GM19324 (cell line): Measurements from ENCODE around the gene LRRC8A.
"Not testable (repeated sequence)": the region's sequence is repeated elsewhere in the genome, so short reads cannot be mapped to it uniquely, and the experiment has no call there.

Experiments used
- ATAC-seq: cut with Tn5 transposase; IDR thresholded peaks from one replicate; pipeline ENCODE4 v1.9.1; 2021; ENCODE audit warnings: mild to moderate bottlenecking, moderate library complexity; ENCODE audit not compliant: unreplicated experiment, low FRiP score

The LRRC8A gene

GRCh38 chr9:128862401-128862851, 19.5 kb upstream of the LRRC8A start:
- ATAC-seq = no peak

- ATAC-seq = no peak
These were observed 18.3 kb upstream of the LRRC8A start for GRCh38 chr9:128863647-128864046.

GRCh38 chr9:128870128-128870940, 11.6 kb upstream of the LRRC8A start:
- ATAC-seq = no peak

GRCh38 chr9:128870941-128871265, 11.0 kb upstream of the LRRC8A start:
- ATAC-seq = not testable (repeated sequence)

GRCh38 chr9:128877852-128878251, 4.1 kb upstream of the LRRC8A start:
- no peak for ATAC-seq

- no peak for ATAC-seq
These were observed 1.0 kb downstream of the LRRC8A start for GRCh38 chr9:128882677-128883603.

GRCh38 chr9:128884164-128884563, 2.2 kb downstream of the LRRC8A start:
- ATAC-seq = no peak

- no peak for ATAC-seq
These were observed 3.4 kb downstream of the LRRC8A start for GRCh38 chr9:128885376-128885775.

GRCh38 chr9:128885798-128886197, 3.9 kb downstream of the LRRC8A start:
- no peak for ATAC-seq

- ATAC-seq = no peak
These were observed 4.4 kb downstream of the LRRC8A start for GRCh38 chr9:128886211-128886891.

GRCh38 chr9:128887049-128887448, 5.1 kb downstream of the LRRC8A start:
- ATAC-seq = no peak

- no peak for ATAC-seq
These were observed 6.0 kb downstream of the LRRC8A start for GRCh38 chr9:128887914-128888350.

- no peak for ATAC-seq
These were observed 9.6 kb downstream of the LRRC8A start for GRCh38 chr9:128891321-128892220.

- ATAC-seq = no peak
These were observed 10.4 kb downstream of the LRRC8A start for GRCh38 chr9:128892221-128892921.

GRCh38 chr9:128893354-128893753, 11.4 kb downstream of the LRRC8A start:
- no peak for ATAC-seq

- no peak for ATAC-seq
These were observed 12.8 kb downstream of the LRRC8A start for GRCh38 chr9:128894764-128895163.

GRCh38 chr9:128895556-128895955, 13.6 kb downstream of the LRRC8A start:
- ATAC-seq = no peak

- no peak for ATAC-seq
These were observed 16.4 kb downstream of the LRRC8A start for GRCh38 chr9:128898382-128898781.

GRCh38 chr9:128898845-128899565, 17.1 kb downstream of the LRRC8A start:
- no peak for ATAC-seq
